ENCODE data around the gene CRYBG2. TPM values are rescaled to one million over a fixed set of nuclear protein-coding genes. Genes with fewer than 3 reads are reported as not detected.

The CRYBG2 gene
- total and polyA plus RNA-seq, 7 donors = 0.01 to 2.9 (median 0.56) TPM; not detected in 4

DNA sequence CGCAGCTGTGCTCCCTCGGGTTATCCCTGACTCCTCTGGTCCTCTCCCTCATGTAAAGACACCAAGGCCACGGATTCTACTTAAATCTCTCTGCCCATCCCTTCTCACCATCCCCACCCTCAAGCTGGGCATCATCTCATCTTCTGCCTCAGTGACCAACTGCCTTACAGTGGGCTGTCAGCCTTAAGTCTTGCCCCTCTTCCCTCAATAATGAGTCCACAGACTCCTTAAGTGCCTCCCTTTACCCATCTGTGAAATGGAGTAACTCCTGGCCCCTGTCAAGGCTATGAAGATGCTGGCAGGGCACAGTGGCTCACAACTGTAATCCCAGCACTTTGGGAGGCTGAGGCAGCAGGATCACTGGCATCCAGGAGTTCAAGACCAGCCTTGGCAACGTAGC, 62.0 kb downstream of the CRYBG2 start:
- H3K27me3 ChIP-seq (ENCODE audit: insufficient read depth in 3 of 3, low read length in 2 of 3) = no peaks in the 10 kb centered on the region
- no peaks in the 10 kb centered on the region for H3K9me3 ChIP-seq
- TF ChIP-seq, protein P1, sequence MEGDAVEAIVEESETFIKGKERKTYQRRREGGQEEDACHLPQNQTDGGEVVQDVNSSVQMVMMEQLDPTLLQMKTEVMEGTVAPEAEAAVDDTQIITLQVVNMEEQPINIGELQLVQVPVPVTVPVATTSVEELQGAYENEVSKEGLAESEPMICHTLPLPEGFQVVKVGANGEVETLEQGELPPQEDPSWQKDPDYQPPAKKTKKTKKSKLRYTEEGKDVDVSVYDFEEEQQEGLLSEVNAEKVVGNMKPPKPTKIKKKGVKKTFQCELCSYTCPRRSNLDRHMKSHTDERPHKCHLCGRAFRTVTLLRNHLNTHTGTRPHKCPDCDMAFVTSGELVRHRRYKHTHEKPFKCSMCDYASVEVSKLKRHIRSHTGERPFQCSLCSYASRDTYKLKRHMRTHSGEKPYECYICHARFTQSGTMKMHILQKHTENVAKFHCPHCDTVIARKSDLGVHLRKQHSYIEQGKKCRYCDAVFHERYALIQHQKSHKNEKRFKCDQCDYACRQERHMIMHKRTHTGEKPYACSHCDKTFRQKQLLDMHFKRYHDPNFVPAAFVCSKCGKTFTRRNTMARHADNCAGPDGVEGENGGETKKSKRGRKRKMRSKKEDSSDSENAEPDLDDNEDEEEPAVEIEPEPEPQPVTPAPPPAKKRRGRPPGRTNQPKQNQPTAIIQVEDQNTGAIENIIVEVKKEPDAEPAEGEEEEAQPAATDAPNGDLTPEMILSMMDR (IDR thresholded peaks at IDR 0.05) = no peak
- 69 to 86% (median 84%) methylated on average over 4 of the region's 4 CpGs for WGBS, 3 donors
- H3K36me3 ChIP-seq (ENCODE audit: insufficient read depth in 1 of 2, low read depth in 1 of 2) = no peaks in the 10 kb centered on the region
- intact Hi-C loops (cut with DNase I) = no loop called here
- DNase-seq = no peak
- no peak for ATAC-seq
- H3K4me3 ChIP-seq = no peak overlapping the region
- no peak overlapping the region for H3K27ac ChIP-seq
- peaks cover 6% of the 10 kb centered on the region for H3K4me1 ChIP-seq

GRCh38 chr1:26291433-26291832, 62.5 kb downstream of the CRYBG2 start:
- ATAC-seq (no peak), DNase-seq (peak in 1 of 2 donors; percentile 46)
- intact Hi-C loops (cut with DNase I) = no loop called here
- Histone ChIP-seq H3K36me3 (ENCODE audit: insufficient read depth in 1 of 2, low read depth in 1 of 2) (no peaks in the 10 kb centered on the region), H3K4me1 (peaks cover 10% of the 10 kb centered on the region), H3K27me3 (ENCODE audit: insufficient read depth in 3 of 3, low read length in 2 of 3) (no peaks in the 10 kb centered on the region), H3K4me3 (no peak overlapping the region), H3K9me3 (no peaks in the 10 kb centered on the region), H3K27ac (no peak overlapping the region)
- whole genome bisulfite sequencing, 3 donors = 77 to 96% (median 80%) methylated on average over 1 to 3 of the region's 3 CpGs
- TF ChIP-seq, protein P1 (IDR thresholded peaks at IDR 0.05) = no peak

DNA sequence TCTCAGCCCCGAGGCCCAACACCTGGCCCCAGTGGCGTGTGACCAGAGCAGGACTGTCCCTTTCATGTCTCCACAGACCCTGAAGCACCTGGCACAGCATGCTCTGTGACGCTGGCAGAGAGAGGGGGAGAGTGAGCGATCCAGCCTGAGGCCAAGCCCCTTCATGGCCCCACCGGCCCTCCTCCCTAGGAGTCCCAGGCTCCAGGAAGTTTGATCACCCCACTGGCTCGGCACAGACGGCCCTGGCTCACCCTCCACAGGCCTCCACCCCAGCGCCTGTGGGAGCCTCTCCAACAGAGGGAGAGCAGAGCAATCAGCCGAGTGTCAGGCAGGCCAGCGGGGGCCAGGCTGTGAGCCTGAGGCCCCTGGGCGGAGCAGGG, 63.1 kb downstream of the CRYBG2 start:
- intact Hi-C loops (cut with DNase I) = no loop called here

DNA sequence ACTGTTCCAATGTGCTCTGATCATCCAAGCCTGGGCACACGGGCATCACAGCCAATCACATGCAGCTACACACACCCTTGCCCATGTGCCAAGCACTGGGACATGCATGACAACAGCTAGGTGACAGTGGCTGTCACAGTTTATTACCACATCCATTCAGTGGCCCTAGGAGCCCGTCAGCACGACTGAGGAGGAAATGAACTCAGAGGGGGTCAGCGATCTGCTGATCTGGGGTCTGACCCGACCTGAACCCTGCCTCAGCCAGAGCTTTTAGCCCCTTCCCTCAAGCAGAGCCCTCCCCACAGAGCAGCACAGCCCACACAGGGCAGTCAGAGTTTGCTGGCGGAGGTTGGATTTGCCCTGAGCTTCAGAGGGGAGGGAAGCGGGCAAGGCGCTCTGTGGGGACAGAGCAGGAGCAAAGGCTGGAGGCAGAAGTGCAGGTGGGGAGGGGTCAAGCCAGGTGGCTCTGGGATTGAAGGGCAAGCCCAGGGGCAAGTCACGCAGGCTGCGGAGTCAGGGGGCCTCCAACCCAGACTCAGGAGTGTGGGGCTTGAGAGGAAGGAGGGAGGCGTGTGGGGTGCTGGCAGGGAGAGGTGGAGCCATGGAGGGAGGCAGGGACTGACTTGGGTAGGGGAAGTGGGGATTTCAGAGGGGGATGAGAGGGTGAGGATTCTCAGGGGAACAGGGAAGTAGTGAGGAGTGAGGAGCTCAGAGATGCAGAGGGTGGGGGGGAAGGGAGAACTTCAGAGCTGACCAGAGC, 63.6 kb downstream of the CRYBG2 start:
- TF ChIP-seq, protein P1 (IDR thresholded peaks at IDR 0.05) = no peak
- Histone ChIP-seq H3K4me3 (no peak overlapping the region), H3K36me3 (ENCODE audit: insufficient read depth in 1 of 2, low read depth in 1 of 2) (no peaks in the 10 kb centered on the region), H3K4me1 (peaks cover 21% of the 10 kb centered on the region), H3K9me3 (no peaks in the 10 kb centered on the region), H3K27ac (peak overlapping the region; percentile 23), H3K27me3 (ENCODE audit: insufficient read depth in 3 of 3, low read length in 2 of 3) (no peaks in the 10 kb centered on the region)
- ATAC-seq (no peak), DNase-seq (peak in 1 of 2 donors; percentile 52)
- 67 to 77% (median 76%) methylated on average over 10 to 11 of the region's 11 CpGs for WGBS, 3 donors
- intact Hi-C loops (cut with DNase I) = no loop called here

More for the DNA sequence above, 63.1 kb downstream of the CRYBG2 start:
- Histone ChIP-seq H3K36me3 (ENCODE audit: insufficient read depth in 1 of 2, low read depth in 1 of 2) (no peaks in the 10 kb centered on the region), H3K27me3 (ENCODE audit: insufficient read depth in 3 of 3, low read length in 2 of 3) (no peaks in the 10 kb centered on the region), H3K9me3 (no peaks in the 10 kb centered on the region), H3K4me3 (no peak overlapping the region), H3K27ac (peak overlapping the region; percentile 23), H3K4me1 (peaks cover 16% of the 10 kb centered on the region)
- WGBS, 3 donors = 58 to 71% (median 68%) methylated on average over 6 to 11 of the region's 11 CpGs
- DNase-seq = peak; percentile 51 to 70
- TF ChIP-seq, protein P1 (IDR thresholded peaks at IDR 0.05) = no peak
- ATAC-seq = no peak
